K562 (cell line): ENCODE results near the gene RBFA. TPM values are rescaled to one million over a fixed set of nuclear protein-coding genes. Genes with fewer than 3 reads are reported as not detected.

Experiments
- ARID2 ChIP-seq: fragments of 450-650 bp; IDR thresholded peaks from 2 replicates; pipeline ENCODE4 v1.6.1; 2017; ENCODE audit warnings: antibody characterized with exemption, mild to moderate bottlenecking
- CBX3 ChIP-seq, 2 experiments: IDR thresholded peaks; 1 replicate in 1 of 2; 2 replicates in 1 of 2; pipeline ENCODE4 v1.6.1; 2012; ENCODE audit warnings: inconsistent platforms in 2 of 2, low read length in 2 of 2, borderline replicate concordance in 1 of 2, control low read depth in 1 of 2
- CSDE1 ChIP-seq, 2 experiments: fragments of 450-650 bp; IDR thresholded peaks; 2 replicates each; pipeline ENCODE4 v1.6.1; 2016; ENCODE audit warnings: mild to moderate bottlenecking in 1 of 2
- ETV1 ChIP-seq: fragments of 450-650 bp; conservative IDR thresholded peaks from 2 replicates; pipeline ENCODE4 v1.6.1; 2016; ENCODE audit warnings: missing genetic modification characterization, control low read depth, low read depth, missing compliant biosample characterization
- ETV5 ChIP-seq: sonication (generic); formaldehyde crosslinking; IDR thresholded peaks from 2 replicates; pipeline ENCODE4 v1.4.0; 2020; ENCODE audit warnings: low read depth, mild to moderate bottlenecking, missing genetic modification reagents
- GABPB1 ChIP-seq: sonication (generic); formaldehyde crosslinking; IDR thresholded peaks from 2 replicates; pipeline ENCODE4 v1.8.0; 2022; ENCODE audit warnings: mild to moderate bottlenecking, missing genetic modification reagents
- LCOR ChIP-seq: sonication (generic); formaldehyde crosslinking; IDR thresholded peaks from 2 replicates; pipeline ENCODE4 v1.8.0; 2022; ENCODE audit warnings: mild to moderate bottlenecking, missing genetic modification reagents
- MAFG ChIP-seq: fragments of 450-650 bp; conservative IDR thresholded peaks from 2 replicates; pipeline ENCODE4 v1.6.1; 2016; ENCODE audit warnings: missing genetic modification characterization, missing compliant biosample characterization
- MAZ ChIP-seq, 2 experiments: fragments of 450-650 bp in 1 of 2; sonication (generic) in 1 of 2; formaldehyde crosslinking; IDR thresholded peaks in 1 of 2; conservative IDR thresholded peaks in 1 of 2; 2 replicates each; pipeline versions ENCODE4 v1.4.0 to v1.5.0; 2020; ENCODE audit warnings: mild to moderate bottlenecking in 1 of 2, missing genetic modification reagents in 1 of 2
- NR2C2 ChIP-seq, 2 experiments: fragments of 200-800 bp in 1 of 2; sonication (Bioruptor generic) in 1 of 2; sonication (generic) in 1 of 2; formaldehyde crosslinking in 1 of 2; IDR thresholded peaks; 2 replicates each; pipeline versions ENCODE4 v1.6.1 to v1.8.0; 2016 to 2022; ENCODE audit warnings: mild to moderate bottlenecking in 1 of 2, missing compliant biosample characterization in 1 of 2, missing genetic modification characterization in 1 of 2, missing genetic modification reagents in 1 of 2
- NR2F6 ChIP-seq: fragments of 450-650 bp; formaldehyde crosslinking; IDR thresholded peaks from 2 replicates; pipeline ENCODE4 v1.4.0; 2020; ENCODE audit warnings: mild to moderate bottlenecking
- RB1 ChIP-seq: fragments of 450-650 bp; IDR thresholded peaks from 2 replicates; pipeline ENCODE4 v1.6.1; 2017; ENCODE audit warnings: low read depth, mild to moderate bottlenecking
- RNF2 ChIP-seq: sonication (generic); IDR thresholded peaks from 2 replicates; pipeline ENCODE4 v1.6.1; 2016
- SIN3A ChIP-seq, 2 experiments: fragments of 150-350 bp in 1 of 2; IDR thresholded peaks; 2 replicates each; pipeline ENCODE4 v1.6.1; 2011 to 2016; ENCODE audit warnings: borderline replicate concordance in 2 of 2, low read depth in 2 of 2, low read length in 2 of 2, mild to moderate bottlenecking in 2 of 2, moderate library complexity in 2 of 2; ENCODE audit not compliant: control insufficient read depth in 1 of 2
- ZBTB7A ChIP-seq: IDR thresholded peaks from 2 replicates; pipeline ENCODE4 v1.6.1; 2011; ENCODE audit warnings: low read depth, mild to moderate bottlenecking, low read length, moderate library complexity, borderline replicate concordance; ENCODE audit not compliant: control insufficient read depth
- ZNF263 ChIP-seq: sonication (generic); formaldehyde crosslinking; IDR thresholded peaks from 2 replicates; pipeline ENCODE4 v1.8.0; 2022; ENCODE audit warnings: mild to moderate bottlenecking, missing genetic modification reagents, borderline replicate concordance
- polyA plus RNA-seq, 8 experiments: library from polyadenylated mRNA; depleted of rRNA in 4 of 8; stranded (reverse) in 5 of 8; unstranded in 3 of 8; fragments of >200 nt; fragmentation: Nextera tagmentation in 2 of 8; fragmentation: Illumina TruSeq in 1 of 8; extraction: Ambion mirVana in 2 of 8; extraction: Trizol in 1 of 8; gene quantifications; 2 replicates each; pipeline versions ENCODE4 v1.2.1 to v1.2.3, GENCODE V29; 2011 to 2014; ENCODE audit warnings: inconsistent platforms in 1 of 8, missing spikeins in 1 of 8
- total RNA-seq, 7 experiments: library from RNA; depleted of rRNA in 6 of 7; stranded (reverse); fragments of >200 nt in 6 of 7; fragmentation: Illumina TruSeq in 2 of 7; extraction: Trizol in 2 of 7; gene quantifications; 2 replicates each; pipeline versions ENCODE4 v1.2.1 to v1.2.3, GENCODE V29; 2011 to 2021; ENCODE audit warnings: low replicate concordance in 1 of 7
- TF ChIP-seq, protein P1 (sequence below): fragments of 450-650 bp; IDR thresholded peaks from 2 replicates; pipeline ENCODE4 v1.6.1; 2016; ENCODE audit warnings: mild to moderate bottlenecking, moderate library complexity

Gene RBFA
- total and polyA plus RNA-seq, 9 of the 15 experiments (the other 6 are each of a cell fraction or from before 2014, with no cell fraction given), result 3.4 to 41.9 (median 25.8) TPM

DNA sequence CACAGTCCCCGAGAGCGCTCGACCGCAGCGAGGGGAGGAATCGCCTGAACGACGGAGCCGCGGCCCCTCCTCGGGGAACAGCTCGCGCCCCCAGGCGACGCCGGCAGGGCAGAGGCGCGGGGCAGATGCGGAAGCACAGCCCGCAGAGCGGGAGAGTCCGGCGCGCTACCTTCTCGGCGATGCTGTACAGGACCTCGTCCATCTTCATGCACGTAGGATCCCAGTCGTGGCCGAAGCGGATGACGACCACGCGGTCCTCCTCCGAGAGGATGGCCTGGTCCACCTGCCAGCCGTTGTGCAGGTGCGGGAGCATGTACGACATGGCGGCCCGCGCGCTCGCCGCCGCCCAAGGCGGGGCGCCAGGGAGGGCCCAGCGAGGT, 46.2 kb upstream of the RBFA start (continued):
- TF ChIP-seq, protein P1, sequence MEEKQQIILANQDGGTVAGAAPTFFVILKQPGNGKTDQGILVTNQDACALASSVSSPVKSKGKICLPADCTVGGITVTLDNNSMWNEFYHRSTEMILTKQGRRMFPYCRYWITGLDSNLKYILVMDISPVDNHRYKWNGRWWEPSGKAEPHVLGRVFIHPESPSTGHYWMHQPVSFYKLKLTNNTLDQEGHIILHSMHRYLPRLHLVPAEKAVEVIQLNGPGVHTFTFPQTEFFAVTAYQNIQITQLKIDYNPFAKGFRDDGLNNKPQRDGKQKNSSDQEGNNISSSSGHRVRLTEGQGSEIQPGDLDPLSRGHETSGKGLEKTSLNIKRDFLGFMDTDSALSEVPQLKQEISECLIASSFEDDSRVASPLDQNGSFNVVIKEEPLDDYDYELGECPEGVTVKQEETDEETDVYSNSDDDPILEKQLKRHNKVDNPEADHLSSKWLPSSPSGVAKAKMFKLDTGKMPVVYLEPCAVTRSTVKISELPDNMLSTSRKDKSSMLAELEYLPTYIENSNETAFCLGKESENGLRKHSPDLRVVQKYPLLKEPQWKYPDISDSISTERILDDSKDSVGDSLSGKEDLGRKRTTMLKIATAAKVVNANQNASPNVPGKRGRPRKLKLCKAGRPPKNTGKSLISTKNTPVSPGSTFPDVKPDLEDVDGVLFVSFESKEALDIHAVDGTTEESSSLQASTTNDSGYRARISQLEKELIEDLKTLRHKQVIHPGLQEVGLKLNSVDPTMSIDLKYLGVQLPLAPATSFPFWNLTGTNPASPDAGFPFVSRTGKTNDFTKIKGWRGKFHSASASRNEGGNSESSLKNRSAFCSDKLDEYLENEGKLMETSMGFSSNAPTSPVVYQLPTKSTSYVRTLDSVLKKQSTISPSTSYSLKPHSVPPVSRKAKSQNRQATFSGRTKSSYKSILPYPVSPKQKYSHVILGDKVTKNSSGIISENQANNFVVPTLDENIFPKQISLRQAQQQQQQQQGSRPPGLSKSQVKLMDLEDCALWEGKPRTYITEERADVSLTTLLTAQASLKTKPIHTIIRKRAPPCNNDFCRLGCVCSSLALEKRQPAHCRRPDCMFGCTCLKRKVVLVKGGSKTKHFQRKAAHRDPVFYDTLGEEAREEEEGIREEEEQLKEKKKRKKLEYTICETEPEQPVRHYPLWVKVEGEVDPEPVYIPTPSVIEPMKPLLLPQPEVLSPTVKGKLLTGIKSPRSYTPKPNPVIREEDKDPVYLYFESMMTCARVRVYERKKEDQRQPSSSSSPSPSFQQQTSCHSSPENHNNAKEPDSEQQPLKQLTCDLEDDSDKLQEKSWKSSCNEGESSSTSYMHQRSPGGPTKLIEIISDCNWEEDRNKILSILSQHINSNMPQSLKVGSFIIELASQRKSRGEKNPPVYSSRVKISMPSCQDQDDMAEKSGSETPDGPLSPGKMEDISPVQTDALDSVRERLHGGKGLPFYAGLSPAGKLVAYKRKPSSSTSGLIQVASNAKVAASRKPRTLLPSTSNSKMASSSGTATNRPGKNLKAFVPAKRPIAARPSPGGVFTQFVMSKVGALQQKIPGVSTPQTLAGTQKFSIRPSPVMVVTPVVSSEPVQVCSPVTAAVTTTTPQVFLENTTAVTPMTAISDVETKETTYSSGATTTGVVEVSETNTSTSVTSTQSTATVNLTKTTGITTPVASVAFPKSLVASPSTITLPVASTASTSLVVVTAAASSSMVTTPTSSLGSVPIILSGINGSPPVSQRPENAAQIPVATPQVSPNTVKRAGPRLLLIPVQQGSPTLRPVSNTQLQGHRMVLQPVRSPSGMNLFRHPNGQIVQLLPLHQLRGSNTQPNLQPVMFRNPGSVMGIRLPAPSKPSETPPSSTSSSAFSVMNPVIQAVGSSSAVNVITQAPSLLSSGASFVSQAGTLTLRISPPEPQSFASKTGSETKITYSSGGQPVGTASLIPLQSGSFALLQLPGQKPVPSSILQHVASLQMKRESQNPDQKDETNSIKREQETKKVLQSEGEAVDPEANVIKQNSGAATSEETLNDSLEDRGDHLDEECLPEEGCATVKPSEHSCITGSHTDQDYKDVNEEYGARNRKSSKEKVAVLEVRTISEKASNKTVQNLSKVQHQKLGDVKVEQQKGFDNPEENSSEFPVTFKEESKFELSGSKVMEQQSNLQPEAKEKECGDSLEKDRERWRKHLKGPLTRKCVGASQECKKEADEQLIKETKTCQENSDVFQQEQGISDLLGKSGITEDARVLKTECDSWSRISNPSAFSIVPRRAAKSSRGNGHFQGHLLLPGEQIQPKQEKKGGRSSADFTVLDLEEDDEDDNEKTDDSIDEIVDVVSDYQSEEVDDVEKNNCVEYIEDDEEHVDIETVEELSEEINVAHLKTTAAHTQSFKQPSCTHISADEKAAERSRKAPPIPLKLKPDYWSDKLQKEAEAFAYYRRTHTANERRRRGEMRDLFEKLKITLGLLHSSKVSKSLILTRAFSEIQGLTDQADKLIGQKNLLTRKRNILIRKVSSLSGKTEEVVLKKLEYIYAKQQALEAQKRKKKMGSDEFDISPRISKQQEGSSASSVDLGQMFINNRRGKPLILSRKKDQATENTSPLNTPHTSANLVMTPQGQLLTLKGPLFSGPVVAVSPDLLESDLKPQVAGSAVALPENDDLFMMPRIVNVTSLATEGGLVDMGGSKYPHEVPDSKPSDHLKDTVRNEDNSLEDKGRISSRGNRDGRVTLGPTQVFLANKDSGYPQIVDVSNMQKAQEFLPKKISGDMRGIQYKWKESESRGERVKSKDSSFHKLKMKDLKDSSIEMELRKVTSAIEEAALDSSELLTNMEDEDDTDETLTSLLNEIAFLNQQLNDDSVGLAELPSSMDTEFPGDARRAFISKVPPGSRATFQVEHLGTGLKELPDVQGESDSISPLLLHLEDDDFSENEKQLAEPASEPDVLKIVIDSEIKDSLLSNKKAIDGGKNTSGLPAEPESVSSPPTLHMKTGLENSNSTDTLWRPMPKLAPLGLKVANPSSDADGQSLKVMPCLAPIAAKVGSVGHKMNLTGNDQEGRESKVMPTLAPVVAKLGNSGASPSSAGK, result peak; percentile 82
- TF ChIP-seq ZNF263 (CRISPR knock-in tag) (0 out of 2 replicates have a peak, but pooled peaks have one; percentile 38), MAFG (no peak), SIN3A (IDR thresholded peaks at IDR 0.05; ENCODE audit: borderline replicate concordance in 2 of 2, control insufficient read depth in 1 of 2, low read depth in 2 of 2, low read length in 2 of 2) (peak in 1 of 2 experiments; percentile 29; a peak in 1 of 4 replicates), CSDE1 (IDR thresholded peaks at IDR 0.05) (no peak), ZBTB7A (peak; percentile 46; the same call in 1 of the 2 replicates), CBX3 (IDR thresholded peaks at IDR 0.05; ENCODE audit: borderline replicate concordance in 1 of 2, low read length in 2 of 2) (no peak), RNF2 (peak; percentile 44; the same call in 1 of the 2 replicates), ARID2 (no peak), LCOR (CRISPR knock-in tag) (peak; percentile 55; the same call in 1 of the 2 replicates), NR2F6 (no peak), NR2C2 (CRISPR knock-in tag; IDR thresholded peaks at IDR 0.05) (no peak), NR2C2 (tag; IDR thresholded peaks at IDR 0.05) (0 out of 2 replicates have a peak, but pooled peaks have one; percentile 22), RB1 (peak; percentile 73; the same call in 1 of the 2 replicates), ETV1 (tag) (0 out of 2 replicates have a peak, but pooled peaks have one; percentile 26), ETV5 (CRISPR knock-in tag) (peak; percentile 47; the same call in 1 of the 2 replicates), GABPB1 (CRISPR knock-in tag) (peak; percentile 62), MAZ (CRISPR knock-in tag; conservative IDR thresholded peaks at IDR 0.05 in 1 of 2, IDR thresholded peaks at IDR 0.05 in 1 of 2) (peak in 1 of 2 experiments; percentile 60; a peak in 2 of 4 replicates)
